Liver (tissue), 9 donors: ENCODE data around the gene SORCS2. TPM values are rescaled to one million over a fixed set of nuclear protein-coding genes. Genes with fewer than 3 reads are reported as not detected.

Experiments
- DNase-seq: peaks from one replicate; pipeline ENCODE4 v3.0.0-alpha.2; 2017; ENCODE audit warnings: low spot score
- H3K27ac ChIP-seq, 2 donors: one replicate each; pipeline ENCODE4 v1.7.0; 2013; ENCODE audit warnings: inconsistent platforms in 2 of 2, low read length in 2 of 2, control low read depth in 1 of 2, low read depth in 1 of 2, mild to moderate bottlenecking in 1 of 2
- H3K27me3 ChIP-seq, 4 donors: one replicate each; pipeline versions ENCODE4 v1.6.1 to v1.7.0; 2013; ENCODE audit warnings: low read length in 3 of 4, inconsistent platforms in 1 of 4, mild to moderate bottlenecking in 1 of 4, moderate library complexity in 1 of 4; ENCODE audit not compliant: control insufficient read depth in 4 of 4, insufficient read depth in 4 of 4
- H3K36me3 ChIP-seq, 4 donors: one replicate each; pipeline versions ENCODE4 v1.6.1 to v1.7.0; 2013; ENCODE audit warnings: low read length in 3 of 4, mild to moderate bottlenecking in 3 of 4, low read depth in 1 of 4, moderate library complexity in 1 of 4; ENCODE audit not compliant: control insufficient read depth in 4 of 4, insufficient read depth in 3 of 4
- H3K4me1 ChIP-seq, 4 donors: one replicate each; pipeline versions ENCODE4 v1.6.1 to v1.7.0; 2013; ENCODE audit warnings: low read length in 3 of 4, mild to moderate bottlenecking in 3 of 4, moderate library complexity in 1 of 4; ENCODE audit not compliant: control insufficient read depth in 4 of 4, insufficient read depth in 4 of 4
- H3K4me3 ChIP-seq, 3 donors: one replicate each; pipeline versions ENCODE4 v1.6.1 to v1.7.0; 2013; ENCODE audit warnings: low read length in 3 of 3, control low read depth in 1 of 3, low read depth in 1 of 3, mild to moderate bottlenecking in 1 of 3
- H3K9ac ChIP-seq, 2 donors: one replicate each; pipeline ENCODE4 v1.7.0; 2013; ENCODE audit warnings: low read length in 2 of 2, mild to moderate bottlenecking in 2 of 2, moderate library complexity in 2 of 2, control low read depth in 1 of 2, low read depth in 1 of 2
- H3K9me3 ChIP-seq, 4 donors: one replicate each; pipeline versions ENCODE4 v1.6.1 to v1.7.0; 2013; ENCODE audit warnings: low read length in 3 of 4; ENCODE audit not compliant: control insufficient read depth in 4 of 4
- EGR1 ChIP-seq, 2 donors: IDR thresholded peaks; 2 replicates each; pipeline ENCODE4 v1.6.1; 2016 to 2018; ENCODE audit warnings: antibody characterized with exemption in 2 of 2, low read depth in 2 of 2
- FOXA1 ChIP-seq: IDR thresholded peaks from 2 replicates; pipeline ENCODE4 v1.6.1; 2016; ENCODE audit warnings: antibody characterized with exemption
- FOXA2 ChIP-seq: IDR thresholded peaks from 2 replicates; pipeline ENCODE4 v1.6.1; 2016; ENCODE audit warnings: antibody characterized with exemption
- GABPA ChIP-seq, 2 donors: IDR thresholded peaks in 1 of 2; conservative IDR thresholded peaks in 1 of 2; 2 replicates each; pipeline ENCODE4 v1.6.1; 2016; ENCODE audit warnings: antibody characterized with exemption in 2 of 2, mild to moderate bottlenecking in 1 of 2, moderate library complexity in 1 of 2
- HNF4A ChIP-seq, 2 donors: conservative IDR thresholded peaks; 2 replicates each; pipeline ENCODE4 v1.6.1; 2016; ENCODE audit warnings: antibody characterized with exemption in 2 of 2, mild to moderate bottlenecking in 2 of 2
- HNF4G ChIP-seq: IDR thresholded peaks from 2 replicates; pipeline ENCODE4 v1.6.1; 2016; ENCODE audit warnings: antibody characterized with exemption
- JUND ChIP-seq, 2 donors: IDR thresholded peaks; 2 replicates each; pipeline ENCODE4 v1.6.1; 2016; ENCODE audit warnings: antibody characterized with exemption in 2 of 2
- NR2F2 ChIP-seq: IDR thresholded peaks from 2 replicates; pipeline ENCODE4 v1.6.1; 2016; ENCODE audit warnings: antibody characterized with exemption
- RAD21 ChIP-seq, 2 donors: IDR thresholded peaks; 2 replicates each; pipeline ENCODE4 v1.6.1; 2016; ENCODE audit warnings: antibody characterized with exemption in 2 of 2, mild to moderate bottlenecking in 2 of 2
- RXRA ChIP-seq, 2 donors: IDR thresholded peaks; 2 replicates each; pipeline ENCODE4 v1.6.1; 2017 to 2018; ENCODE audit warnings: antibody characterized with exemption in 2 of 2, mild to moderate bottlenecking in 1 of 2
- SP1 ChIP-seq: IDR thresholded peaks from 2 replicates; pipeline ENCODE4 v1.6.1; 2018; ENCODE audit warnings: antibody characterized with exemption, mild to moderate bottlenecking
- TAF1 ChIP-seq: conservative IDR thresholded peaks from 2 replicates; pipeline ENCODE4 v1.6.1; 2016; ENCODE audit warnings: antibody characterized with exemption, mild to moderate bottlenecking
- YY1 ChIP-seq: IDR thresholded peaks from 2 replicates; pipeline ENCODE4 v1.6.1; 2016; ENCODE audit warnings: antibody characterized with exemption, mild to moderate bottlenecking
- WGBS: extraction: QIAGEN DNeasy Blood & Tissue Kit; methylation state at CpG from one replicate; pipeline ENCODE4 v1.1.7; 2013; 5-methylcytosine and 5-hydroxymethylcytosine counted together
- polyA plus RNA-seq, 2 donors: library from polyadenylated mRNA; stranded (reverse) in 1 of 2; unstranded in 1 of 2; fragments of 200-250 nt in 1 of 2; fragments of >200 nt in 1 of 2; fragmentation: Nextera tagmentation in 1 of 2; extraction: Ambion mirVana in 1 of 2; gene quantifications; one replicate each; pipeline versions ENCODE4 v1.2.1 to v1.2.3, GENCODE V29; 2013 to 2015
- total RNA-seq, 2 donors: library from RNA; depleted of rRNA; stranded (reverse); fragments of >200 nt; gene quantifications; one replicate each; pipeline ENCODE4 v1.2.3, GENCODE V29; 2014
- TF ChIP-seq, protein P1 (sequence below): IDR thresholded peaks from 2 replicates; pipeline ENCODE4 v1.6.1; 2016; ENCODE audit warnings: antibody characterized with exemption, mild to moderate bottlenecking
- TF ChIP-seq, protein P2 (sequence below): IDR thresholded peaks from 2 replicates; pipeline ENCODE4 v1.6.1; 2016; ENCODE audit warnings: antibody characterized with exemption
- TF ChIP-seq, protein P3 (sequence below): IDR thresholded peaks from 2 replicates; pipeline ENCODE4 v1.6.1; 2016; ENCODE audit warnings: antibody characterized with exemption
- TF ChIP-seq, protein P4 (sequence below): IDR thresholded peaks from 2 replicates; pipeline ENCODE4 v1.6.1; 2016; ENCODE audit warnings: antibody characterized with exemption
- TF ChIP-seq, protein P5 (sequence below): fragments of 150-350 bp; IDR thresholded peaks from 2 replicates; pipeline ENCODE4 v1.5.1; 2017; ENCODE audit warnings: improper control_type of control experiment, low read depth, low read length; ENCODE audit not compliant: missing input control
- donor health status: healthy.
- donor health status: healthy.
- donor health status: healthy.
- donor health status: healthy.
- donor health status: healthy.

The SORCS2 gene
- total and polyA plus RNA-seq, 4 donors = 0.10 to 1.4 (median 0.92) TPM

DNA sequence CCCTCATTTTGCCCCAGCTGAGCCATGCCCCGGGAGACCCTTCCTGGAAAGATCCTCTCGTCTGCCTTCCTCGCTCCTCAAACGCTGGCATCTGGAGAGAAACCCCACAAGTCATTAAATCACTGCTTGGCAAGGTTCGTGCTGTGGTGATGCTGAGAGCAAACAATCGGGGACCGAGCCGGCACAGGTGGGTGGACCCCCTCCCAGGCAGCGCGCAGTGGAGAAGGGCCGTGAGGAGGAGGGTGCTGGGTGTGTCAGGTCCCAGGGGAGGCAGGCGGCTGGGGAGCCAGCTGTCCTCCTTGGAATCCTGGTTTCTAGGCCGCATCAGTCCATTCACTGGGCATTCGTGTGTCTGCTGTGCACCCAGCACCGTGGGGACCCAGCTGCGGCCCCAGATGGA is 307.3 kb downstream of the SORCS2 start (continued):
- TF ChIP-seq, protein P1, sequence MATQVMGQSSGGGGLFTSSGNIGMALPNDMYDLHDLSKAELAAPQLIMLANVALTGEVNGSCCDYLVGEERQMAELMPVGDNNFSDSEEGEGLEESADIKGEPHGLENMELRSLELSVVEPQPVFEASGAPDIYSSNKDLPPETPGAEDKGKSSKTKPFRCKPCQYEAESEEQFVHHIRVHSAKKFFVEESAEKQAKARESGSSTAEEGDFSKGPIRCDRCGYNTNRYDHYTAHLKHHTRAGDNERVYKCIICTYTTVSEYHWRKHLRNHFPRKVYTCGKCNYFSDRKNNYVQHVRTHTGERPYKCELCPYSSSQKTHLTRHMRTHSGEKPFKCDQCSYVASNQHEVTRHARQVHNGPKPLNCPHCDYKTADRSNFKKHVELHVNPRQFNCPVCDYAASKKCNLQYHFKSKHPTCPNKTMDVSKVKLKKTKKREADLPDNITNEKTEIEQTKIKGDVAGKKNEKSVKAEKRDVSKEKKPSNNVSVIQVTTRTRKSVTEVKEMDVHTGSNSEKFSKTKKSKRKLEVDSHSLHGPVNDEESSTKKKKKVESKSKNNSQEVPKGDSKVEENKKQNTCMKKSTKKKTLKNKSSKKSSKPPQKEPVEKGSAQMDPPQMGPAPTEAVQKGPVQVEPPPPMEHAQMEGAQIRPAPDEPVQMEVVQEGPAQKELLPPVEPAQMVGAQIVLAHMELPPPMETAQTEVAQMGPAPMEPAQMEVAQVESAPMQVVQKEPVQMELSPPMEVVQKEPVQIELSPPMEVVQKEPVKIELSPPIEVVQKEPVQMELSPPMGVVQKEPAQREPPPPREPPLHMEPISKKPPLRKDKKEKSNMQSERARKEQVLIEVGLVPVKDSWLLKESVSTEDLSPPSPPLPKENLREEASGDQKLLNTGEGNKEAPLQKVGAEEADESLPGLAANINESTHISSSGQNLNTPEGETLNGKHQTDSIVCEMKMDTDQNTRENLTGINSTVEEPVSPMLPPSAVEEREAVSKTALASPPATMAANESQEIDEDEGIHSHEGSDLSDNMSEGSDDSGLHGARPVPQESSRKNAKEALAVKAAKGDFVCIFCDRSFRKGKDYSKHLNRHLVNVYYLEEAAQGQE = no peak
- TF ChIP-seq JUND (IDR thresholded peaks at IDR 0.05) = no peak
- TF ChIP-seq HNF4G = no peak
- TF ChIP-seq YY1 = no peak
- TF ChIP-seq HNF4A (conservative IDR thresholded peaks at IDR 0.05) = no peak
- TF ChIP-seq TAF1 = no peak

DNA sequence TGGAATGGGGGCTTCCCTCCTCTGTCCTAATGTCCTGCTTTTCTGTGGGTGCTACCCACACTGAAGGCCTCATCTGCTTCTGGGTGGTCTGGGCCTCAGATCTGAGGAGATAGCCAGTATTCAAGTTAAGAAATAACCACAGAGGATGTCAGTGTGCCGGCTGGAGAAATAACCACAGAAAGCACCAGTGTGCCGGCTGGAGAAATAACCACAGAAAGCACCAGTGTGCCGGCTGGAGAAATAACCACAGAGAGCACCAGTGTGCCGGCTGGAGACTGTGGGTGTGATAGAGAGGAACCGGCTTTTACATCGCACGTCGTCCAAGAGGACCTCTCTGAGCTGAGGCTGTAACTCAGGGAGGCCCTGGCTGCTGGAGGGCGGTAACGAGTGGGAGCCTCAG is 308.1 kb downstream of the SORCS2 start:
- 87% methylated on average over 10 of the region's 10 CpGs for WGBS
- Histone ChIP-seq H3K9me3 (no peaks in the 10 kb centered on the region), H3K36me3 (no peaks in the 10 kb centered on the region), H3K27ac (no peak overlapping the region), H3K4me1 (no peaks in the 10 kb centered on the region), H3K9ac (no peak overlapping the region), H3K27me3 (no peaks in the 10 kb centered on the region), H3K4me3 (no peak overlapping the region)
- DNase-seq = no peak
- TF ChIP-seq, protein P2, sequence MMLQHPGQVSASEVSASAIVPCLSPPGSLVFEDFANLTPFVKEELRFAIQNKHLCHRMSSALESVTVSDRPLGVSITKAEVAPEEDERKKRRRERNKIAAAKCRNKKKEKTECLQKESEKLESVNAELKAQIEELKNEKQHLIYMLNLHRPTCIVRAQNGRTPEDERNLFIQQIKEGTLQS = no peak
- TF ChIP-seq FOXA2 (no peak), HNF4G (no peak), SP1 (no peak), RAD21 (IDR thresholded peaks at IDR 0.05) (no peak), YY1 (no peak), HNF4A (conservative IDR thresholded peaks at IDR 0.05) (no peak), JUND (IDR thresholded peaks at IDR 0.05) (no peak), GABPA (IDR thresholded peaks at IDR 0.05 in 1 of 2, conservative IDR thresholded peaks at IDR 0.05 in 1 of 2) (no peak), FOXA1 (no peak), NR2F2 (no peak), RXRA (IDR thresholded peaks at IDR 0.05) (no peak), EGR1 (IDR thresholded peaks at IDR 0.05; ENCODE audit: low read depth in 2 of 2) (no peak), TAF1 (no peak)
- TF ChIP-seq, protein P3, sequence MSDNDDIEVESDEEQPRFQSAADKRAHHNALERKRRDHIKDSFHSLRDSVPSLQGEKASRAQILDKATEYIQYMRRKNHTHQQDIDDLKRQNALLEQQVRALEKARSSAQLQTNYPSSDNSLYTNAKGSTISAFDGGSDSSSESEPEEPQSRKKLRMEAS = no peak
- TF ChIP-seq, protein P4, sequence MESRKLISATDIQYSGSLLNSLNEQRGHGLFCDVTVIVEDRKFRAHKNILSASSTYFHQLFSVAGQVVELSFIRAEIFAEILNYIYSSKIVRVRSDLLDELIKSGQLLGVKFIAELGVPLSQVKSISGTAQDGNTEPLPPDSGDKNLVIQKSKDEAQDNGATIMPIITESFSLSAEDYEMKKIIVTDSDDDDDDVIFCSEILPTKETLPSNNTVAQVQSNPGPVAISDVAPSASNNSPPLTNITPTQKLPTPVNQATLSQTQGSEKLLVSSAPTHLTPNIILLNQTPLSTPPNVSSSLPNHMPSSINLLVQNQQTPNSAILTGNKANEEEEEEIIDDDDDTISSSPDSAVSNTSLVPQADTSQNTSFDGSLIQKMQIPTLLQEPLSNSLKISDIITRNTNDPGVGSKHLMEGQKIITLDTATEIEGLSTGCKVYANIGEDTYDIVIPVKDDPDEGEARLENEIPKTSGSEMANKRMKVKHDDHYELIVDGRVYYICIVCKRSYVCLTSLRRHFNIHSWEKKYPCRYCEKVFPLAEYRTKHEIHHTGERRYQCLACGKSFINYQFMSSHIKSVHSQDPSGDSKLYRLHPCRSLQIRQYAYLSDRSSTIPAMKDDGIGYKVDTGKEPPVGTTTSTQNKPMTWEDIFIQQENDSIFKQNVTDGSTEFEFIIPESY = no peak
- TF ChIP-seq, protein P1 = no peak
- TF ChIP-seq, protein P5, sequence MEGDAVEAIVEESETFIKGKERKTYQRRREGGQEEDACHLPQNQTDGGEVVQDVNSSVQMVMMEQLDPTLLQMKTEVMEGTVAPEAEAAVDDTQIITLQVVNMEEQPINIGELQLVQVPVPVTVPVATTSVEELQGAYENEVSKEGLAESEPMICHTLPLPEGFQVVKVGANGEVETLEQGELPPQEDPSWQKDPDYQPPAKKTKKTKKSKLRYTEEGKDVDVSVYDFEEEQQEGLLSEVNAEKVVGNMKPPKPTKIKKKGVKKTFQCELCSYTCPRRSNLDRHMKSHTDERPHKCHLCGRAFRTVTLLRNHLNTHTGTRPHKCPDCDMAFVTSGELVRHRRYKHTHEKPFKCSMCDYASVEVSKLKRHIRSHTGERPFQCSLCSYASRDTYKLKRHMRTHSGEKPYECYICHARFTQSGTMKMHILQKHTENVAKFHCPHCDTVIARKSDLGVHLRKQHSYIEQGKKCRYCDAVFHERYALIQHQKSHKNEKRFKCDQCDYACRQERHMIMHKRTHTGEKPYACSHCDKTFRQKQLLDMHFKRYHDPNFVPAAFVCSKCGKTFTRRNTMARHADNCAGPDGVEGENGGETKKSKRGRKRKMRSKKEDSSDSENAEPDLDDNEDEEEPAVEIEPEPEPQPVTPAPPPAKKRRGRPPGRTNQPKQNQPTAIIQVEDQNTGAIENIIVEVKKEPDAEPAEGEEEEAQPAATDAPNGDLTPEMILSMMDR = no peak
